ENCODE results near the gene CIP2A.
A peak's percentile ranks its signal among the peaks of the same experiment; 100 is the strongest.
"Not testable (repeated sequence)": the region's sequence is repeated elsewhere in the genome, so short reads cannot be mapped to it uniquely, and the experiment has no call there.

The CIP2A gene

DNA sequence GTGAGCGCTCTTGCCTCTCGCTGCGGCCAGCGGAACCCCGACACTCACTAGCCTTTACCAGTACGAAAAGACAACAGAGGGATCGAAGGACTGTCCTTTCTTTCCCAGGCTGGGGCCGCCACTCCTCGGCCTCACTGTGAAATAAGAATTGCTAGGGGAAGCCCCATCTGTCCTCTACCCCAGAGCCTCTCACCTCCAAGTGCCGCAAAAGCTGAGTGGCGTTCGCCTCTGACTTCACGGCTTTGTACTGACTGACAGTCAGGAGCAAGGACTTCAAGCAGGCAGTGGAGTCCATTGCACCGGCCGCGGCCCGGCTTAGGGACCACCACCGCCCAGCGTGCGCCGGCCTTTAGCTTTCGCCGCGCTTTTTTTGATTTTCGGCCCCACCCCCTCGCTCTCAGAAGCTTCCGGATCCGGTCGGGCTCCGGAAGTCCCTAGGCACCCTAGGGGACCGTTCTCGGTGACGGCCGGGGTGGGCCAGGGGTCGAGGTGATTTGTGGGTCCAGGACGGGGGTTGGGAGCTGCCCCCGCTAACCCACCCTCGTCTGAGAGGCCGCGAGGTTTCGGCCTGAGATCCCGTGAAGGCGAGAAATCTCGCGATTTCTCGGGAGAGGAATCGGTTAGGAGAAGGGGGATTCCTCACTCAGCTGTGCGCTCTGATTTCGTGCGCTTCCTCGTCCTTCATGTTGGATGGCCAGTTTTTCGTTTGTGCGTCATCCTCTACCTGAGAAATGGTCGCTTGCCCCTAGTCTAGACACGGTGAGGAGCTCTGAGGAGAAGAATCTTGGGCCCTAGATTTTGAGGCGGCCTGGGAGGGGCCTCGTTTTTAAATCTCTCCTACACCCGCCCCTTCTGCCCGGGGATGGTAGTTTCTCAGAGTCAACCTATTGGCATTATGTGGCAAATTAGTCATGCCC, at the start of gene CIP2A, which contains the start of gene DZIP3:
Gene CIP2A, minus strand, starts transcription at position 358 of the 917 bp plus-strand sequence. Its CDS starts 63 bp downstream, at position 295.
Gene DZIP3, plus strand, starts transcription at position 642 of the 917 bp plus-strand sequence. CDS start 15,685 bp downstream, outside the sequence.
- peak; percentile 84 for DNase-seq (ENCODE audit: low spot score)

DNA sequence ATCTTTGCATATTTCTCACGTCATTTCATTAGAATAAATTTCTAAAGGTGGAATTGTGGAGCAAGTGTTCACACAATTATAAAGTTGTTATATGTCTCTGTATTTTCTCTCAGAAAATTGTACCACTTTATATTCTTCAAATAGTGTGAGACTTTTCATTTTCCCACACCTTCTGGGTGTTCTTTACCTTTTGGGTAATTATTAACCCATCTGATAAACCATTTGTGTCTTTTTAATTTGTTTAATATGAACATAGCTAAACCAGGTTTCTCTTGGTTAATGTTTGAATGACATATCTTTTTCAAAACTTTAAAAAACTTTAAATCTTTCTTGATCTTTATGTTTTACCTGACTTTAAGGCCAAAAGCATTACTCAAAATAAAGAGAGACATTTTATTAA, 40.7 kb upstream of the CIP2A start:
- DNase-seq (ENCODE audit: low spot score), result no peak

DNA sequence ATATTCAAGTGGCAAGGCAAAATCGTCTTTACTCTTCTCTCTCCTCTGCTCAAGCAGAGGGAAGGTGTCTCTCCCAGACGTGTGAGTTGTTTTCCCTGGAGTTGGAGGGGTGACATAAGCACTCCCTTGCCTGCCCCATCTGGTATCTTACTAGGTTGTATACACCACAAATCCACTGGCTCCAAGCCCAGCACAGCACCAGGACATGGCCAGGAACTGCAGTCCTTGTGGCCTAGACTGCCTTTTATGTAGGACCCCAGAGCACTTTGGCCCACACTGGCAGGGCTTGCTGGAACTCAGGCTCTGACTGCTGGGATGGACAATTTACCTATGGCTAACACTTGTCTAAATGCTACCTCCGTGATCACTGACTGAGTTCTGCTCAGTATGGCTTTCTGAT, 34.3 kb upstream of the CIP2A start:
- no peak for DNase-seq (ENCODE audit: low spot score)

DNA sequence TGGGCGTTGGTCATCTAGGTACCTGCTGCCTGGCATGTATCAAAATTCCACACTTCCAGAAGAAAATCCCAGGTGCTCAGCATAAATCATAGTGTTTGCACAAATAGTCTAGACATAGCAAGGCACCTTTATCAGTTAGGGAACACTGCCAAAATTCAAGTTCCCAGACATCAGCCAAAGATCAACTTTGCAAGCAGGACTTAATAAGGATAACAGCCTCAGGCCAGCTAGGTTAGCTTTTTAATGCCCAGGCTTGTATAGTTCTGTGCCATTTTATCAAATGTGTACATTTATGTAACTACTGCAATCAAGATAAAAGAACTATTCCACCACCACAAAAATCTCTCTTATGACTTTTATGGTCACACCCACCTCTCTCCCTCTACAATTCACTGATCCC, 31.0 kb upstream of the CIP2A start:
- no peak for DNase-seq (ENCODE audit: low spot score)

DNA sequence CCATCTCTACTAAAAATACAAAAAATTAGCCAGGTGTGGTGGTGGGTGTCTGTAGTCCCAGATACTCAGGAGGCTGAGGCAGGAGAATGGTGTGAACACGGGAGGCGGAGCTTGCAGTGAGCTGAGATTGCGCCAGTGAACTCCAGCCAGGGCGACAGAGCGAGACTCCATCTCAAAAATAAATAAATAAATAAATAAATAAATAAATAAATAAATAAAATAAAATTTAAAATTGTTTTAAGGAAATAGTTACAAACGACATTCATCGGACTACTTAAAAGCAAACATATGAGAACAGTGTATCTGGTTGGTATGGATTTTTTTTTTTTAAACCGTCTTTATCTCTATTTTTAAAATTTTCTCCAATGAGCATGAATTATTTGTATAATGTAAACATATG, 26.9 kb upstream of the CIP2A start:
- not testable (repeated sequence) for DNase-seq (ENCODE audit: low spot score)

DNA sequence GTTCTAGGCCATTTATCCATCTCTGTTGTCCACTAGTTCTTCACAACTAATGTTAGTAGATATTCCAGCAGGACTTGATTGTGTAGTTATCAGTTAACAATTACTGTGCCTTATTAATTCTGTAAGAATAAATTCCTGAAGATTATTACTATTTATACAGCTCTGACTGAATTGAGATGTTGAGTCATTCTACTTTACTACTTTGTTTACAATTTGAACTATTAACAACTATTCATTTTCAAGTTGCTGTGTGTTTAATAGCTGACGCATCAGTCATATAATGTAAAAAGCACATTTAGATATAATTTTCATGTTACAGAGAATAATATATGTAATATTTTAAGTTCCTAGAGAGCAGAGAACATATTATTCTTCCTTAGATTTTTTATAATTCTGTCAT, 21.4 kb upstream of the CIP2A start:
- DNase-seq (ENCODE audit: low spot score), result no peak

DNA sequence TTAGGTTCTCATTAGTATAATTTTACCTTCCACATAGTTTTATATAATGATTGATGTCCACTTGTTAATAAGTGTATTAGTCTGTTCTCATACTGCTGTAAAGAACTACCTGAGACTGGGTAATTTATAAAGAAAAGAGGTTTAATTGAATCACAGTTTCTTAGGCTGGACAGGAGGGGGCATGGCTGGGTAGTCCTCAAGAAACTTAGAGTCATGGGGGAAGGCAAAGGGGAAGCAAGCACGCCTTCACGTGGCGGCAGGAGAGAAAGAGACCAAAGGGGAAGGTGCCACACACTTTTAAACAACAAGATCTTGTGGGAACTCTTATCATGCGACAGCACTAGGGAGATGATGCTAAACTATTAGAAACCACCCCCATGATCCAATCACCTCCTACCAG, 19.5 kb upstream of the CIP2A start:
- no peak for DNase-seq (ENCODE audit: low spot score)

DNA sequence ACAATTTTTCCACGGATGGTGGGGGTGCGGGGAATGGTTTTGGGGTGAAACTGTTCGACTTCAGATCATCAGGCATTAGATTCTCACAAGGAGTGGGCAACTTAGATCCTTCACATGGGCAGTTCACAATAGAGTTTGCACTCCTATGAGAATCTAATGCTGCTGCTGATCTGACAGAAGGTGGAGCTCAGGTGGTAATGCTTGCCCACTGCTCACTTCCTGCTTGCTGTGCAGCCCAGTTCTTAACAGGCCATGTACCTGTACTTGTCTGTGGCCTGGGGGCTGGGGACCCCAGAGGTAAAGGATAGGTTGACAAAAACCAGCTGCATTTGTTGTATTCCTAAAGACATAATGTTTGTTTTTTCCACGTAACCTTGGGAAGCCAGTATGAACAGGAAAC, 16.3 kb upstream of the CIP2A start:
- DNase-seq (ENCODE audit: low spot score), result no peak

DNA sequence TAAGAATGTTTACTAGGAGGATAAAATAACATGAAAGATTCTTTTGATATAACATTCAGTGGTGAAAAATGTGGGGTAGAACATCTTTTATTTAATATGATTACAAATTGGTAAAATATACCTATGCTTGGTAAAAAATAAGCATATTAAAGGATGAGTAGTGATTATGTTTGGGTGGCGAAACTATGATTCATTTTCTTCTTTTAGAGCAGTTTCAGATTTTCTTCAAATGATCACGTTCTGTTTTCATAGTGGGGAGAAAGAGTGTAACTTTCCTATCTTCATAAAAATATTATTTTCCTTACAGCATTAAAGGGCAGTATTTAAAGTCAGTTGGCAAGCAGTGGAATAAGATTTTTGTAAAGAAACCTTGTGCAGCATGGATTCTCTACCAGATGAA, 15.8 kb upstream of the CIP2A start:
- DNase-seq (ENCODE audit: low spot score), result no peak

DNA sequence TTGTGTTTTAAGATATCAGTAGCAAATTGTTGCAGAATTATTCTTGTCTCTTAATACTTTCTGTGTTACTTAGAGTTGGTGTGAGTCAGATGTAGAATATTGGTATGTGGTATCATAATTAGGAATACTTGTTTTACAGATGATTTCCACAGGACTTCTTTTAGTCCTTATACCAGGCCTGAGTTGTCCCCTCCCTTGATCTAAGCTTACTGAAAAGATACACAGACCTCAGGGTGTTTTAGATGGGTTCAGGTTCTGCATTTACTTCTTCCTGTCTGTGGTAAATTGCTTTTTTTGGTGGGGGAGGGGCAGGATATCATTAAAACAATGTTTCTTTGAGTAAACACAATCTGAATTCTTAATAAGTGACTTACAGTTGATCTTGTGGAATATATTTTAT, 14.5 kb upstream of the CIP2A start:
- DNase-seq (ENCODE audit: low spot score), result no peak

DNA sequence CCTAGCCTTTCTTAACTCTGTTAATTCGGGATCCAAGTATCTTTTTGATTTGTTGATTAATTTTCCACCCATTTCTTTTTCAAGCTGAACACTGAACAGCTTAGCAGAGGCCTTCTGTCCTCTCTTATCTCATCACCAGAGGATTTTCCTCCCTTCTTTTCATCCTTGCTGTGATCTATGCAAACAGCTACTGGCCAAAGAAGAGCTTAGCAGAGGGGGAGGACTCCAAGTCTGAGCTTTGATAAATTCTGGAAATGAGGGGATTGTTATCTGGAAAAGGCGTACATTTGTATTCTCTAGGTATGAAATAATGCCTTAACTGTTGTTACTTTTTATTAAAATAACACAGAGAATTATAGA, 13.7 kb upstream of the CIP2A start:
- DNase-seq (ENCODE audit: low spot score), result no peak

DNA sequence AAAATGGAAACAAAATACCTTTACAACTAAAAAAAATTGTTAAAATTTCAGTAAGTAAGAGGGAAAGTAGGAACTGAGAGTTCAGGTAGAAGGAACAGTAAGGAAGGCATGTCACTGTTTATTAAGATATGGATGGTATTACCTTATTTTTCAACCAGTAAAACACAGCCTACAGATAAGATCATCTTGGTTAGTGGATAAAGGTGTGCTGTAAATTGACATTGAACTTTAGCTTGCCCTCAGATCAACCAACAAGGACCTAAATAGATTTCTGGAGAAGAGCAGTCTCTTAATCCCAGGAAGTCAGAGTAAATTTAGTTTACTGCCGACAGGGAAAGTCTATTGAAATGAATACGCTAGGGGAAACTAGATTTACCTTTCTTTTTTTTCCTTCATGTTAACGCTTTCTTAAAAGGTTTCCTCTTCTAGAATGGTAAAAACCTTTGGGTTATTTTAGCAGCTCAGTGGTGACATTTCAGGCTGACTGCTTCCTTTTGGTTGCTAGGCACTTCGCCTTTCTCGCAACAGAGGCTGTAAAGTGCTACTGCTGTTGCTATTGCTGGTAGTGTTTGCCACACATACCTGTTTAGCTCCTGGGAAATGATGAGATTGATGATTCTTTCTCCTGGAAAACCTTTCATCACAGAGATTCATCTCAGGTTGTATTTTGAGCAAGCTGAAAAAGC, 13.2 kb upstream of the CIP2A start:
- DNase-seq (ENCODE audit: low spot score), result peak; percentile 72

DNA sequence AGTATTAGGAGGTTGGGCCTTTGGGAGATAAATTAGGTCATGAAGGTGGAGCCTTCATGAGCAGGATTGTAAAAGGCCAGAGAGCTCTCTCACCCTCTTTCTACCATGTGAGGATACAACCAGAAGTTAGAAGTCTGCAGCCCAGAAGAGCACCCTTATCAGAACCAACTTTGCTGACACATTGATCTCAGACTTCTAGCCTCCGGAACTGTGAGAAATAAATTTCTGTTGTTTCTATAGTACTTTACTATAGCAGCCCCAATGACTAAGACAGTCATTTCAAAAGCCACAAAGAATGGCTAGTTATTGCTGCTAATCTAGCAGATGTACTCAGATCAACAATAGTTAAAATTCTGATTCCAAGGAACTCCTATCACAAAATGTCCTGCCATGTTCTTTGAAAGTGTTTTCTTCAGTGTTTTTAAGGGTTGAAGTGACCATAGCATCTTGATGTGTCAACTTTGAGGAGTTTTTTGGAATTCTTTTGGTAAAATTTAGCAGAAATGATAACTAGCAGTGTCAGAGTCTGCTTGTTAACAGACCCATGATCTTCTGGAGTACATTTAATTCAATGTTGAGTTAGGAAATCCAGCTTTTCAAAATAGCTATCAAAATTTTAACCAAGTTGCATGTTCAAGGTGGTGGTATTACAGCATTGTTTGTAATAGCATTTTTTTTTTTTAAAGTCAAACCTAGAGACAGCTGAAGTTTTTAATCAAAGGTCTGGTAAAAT, 10.6 kb upstream of the CIP2A start:
- DNase-seq (ENCODE audit: low spot score), result no peak

DNA sequence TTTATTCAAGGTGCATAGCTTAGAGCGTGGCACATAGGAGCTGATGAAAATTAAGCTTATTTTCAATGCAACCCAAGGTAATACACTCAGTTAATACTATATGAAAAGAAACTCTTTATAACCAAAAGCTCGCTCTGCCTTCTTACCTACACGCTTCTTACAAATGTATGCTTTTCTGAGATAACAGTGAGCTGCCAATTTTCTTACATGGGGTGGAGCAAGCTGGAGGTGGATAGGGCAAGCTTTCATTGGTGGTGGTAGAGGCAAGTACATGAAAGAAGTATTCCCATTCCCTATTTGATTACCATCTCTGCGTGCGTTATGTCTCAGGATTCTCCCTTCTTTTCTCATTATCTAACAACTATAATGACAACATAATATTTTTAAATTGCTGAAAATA, 9.1 kb upstream of the CIP2A start:
- DNase-seq (ENCODE audit: low spot score), result no peak

DNA sequence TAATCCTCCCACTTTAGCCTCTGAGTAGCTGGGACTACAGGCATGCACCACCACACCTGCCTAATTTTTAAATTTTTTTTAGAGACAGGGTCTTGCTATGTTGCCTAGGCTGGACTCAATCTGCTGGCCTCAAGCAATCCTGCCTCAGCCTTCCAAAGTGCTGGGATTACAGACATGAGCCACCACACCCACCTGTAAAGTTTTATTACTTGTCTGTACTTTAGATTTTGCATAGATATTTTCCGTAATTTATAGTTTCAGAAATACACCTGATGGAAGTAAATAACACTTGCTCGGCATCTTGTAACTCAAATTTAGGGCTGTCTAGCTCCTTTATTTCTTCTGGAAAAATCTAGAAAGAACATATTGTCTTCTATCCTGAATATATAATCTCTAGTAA, 6.1 kb upstream of the CIP2A start:
- no peak for DNase-seq (ENCODE audit: low spot score)

DNA sequence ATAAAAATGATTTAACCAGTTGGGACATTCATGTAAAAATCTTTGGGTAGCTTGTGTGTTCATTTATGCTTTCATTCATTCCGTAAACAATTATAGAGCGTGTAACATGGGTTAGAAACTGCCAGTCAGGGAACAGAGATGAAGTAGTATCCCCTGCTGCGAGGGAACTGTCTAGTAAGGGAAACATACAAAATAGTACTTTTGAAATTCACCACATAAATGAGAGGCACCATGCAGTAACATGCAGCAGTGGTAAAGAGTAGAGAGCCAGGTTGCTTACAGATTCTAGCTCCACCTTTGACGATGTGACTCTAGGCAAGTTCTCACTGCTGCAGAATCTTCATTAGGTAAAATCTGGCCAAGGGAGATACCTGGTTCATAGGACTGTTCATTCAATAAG, 1.2 kb upstream of the CIP2A start:
- DNase-seq (ENCODE audit: low spot score), result no peak

DNA sequence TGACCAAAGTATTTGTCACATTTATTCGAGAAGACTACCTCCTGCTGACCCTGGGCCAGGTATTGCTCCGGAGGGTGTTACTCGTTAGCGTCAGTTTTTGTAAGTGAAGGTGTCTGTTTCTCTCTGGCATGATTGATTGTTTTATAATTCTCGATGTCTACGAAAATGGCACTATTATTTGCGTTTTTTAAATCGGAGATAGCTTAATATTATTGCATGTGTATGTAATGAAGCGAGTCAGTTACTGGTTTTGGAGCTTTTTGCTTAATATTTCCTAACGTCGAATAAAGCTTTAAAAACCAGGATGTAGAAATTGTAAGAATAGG, 723 bp upstream of the CIP2A start:
- DNase-seq (ENCODE audit: low spot score), result no peak

DNA sequence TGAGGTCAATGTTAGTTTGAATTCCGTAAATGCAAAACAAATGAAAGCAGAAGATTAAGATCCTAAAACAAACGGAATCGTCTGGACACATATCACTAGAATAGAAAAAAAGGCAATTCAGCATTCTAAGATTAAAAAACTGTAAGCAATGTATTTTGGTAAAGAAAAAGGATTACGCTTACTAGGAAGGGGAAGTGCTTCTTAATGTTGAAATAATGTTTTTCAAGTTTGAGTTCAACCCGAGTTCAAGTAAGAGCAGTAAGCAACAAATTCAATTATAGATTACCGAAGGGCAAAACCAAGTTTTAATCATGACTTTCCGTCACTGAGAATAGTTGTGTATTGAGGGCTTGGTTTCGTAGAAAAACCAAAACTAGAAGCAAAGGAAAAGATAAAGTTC, 637 bp downstream of the CIP2A start:
- no peak for DNase-seq (ENCODE audit: low spot score)

DNA sequence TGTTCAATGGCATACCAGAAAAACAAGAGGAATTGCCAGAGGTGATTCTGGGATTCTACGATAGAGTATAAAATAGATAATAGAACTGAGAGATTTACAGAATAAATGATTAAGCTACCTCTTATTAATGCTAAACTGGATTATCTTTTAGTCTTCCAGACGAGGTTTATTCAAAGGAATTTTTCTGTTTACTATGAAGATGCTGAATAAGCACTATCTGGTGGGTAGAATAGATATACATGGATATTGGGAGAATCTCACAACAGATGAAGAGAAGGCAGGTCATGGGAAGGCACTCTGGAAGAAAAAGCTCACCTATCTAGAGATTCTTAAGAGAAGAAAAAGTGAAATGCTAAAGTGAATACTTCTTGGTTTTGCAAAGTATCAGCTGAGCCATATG, 11.2 kb downstream of the CIP2A start:
- no peak for DNase-seq (ENCODE audit: low spot score)

DNA sequence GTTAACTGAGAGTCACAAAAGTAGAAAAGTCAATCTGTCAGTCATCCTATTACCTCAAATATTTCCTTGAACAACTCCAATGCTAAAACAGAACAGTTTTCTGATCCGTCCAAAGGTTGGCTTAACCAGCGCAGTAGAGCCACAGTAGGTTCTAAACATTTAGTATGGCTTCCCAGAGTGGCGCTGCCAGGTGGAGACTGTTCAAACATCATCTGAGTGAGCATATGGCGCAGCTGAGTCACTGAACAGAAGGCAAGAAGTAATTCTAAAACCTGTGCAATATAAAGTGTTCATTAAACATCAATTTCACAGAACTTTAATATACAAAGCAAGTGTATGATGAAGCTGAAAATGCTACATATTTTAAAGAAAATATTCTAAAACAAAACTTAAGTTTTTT, 19.9 kb downstream of the CIP2A start:
- DNase-seq (ENCODE audit: low spot score), result peak; percentile 59

DNA sequence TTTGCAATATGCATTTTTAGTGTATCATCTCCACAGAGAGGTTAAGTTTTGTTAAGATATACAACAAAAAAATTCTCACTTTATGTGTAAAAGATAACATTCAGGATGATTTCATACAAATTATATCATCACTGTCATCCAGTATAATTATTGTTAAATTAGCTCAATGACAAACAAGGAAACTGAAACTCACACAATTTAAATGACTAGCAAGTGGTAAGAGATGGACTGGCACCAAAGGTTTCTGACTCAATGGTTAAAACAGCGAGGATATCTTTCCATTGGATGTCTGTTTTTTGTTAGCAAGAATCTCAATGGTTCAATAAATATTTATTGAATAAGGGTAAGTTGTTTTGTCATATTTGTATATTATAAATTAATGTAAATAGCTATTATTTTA, 22.6 kb downstream of the CIP2A start:
- no peak for DNase-seq (ENCODE audit: low spot score)

DNA sequence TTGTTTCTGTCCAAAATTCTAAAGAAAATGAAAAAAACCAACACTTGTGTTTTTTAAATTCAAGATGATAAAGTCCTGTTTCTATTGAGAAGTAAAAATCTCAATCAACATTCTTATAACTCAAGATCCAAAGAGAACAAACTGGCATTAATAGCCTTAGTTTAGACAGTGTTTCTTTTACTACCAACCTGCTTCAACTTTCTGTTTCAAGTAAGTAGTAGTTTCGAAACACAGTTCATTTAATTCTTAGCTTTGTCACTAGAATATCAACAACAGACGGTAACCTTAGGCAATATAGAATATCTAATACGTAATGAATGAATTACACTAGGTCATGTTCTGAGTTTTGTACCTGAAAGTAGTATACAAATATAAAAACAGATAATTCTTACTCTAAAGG, 23.7 kb downstream of the CIP2A start:
- DNase-seq (ENCODE audit: low spot score), result no peak

DNA sequence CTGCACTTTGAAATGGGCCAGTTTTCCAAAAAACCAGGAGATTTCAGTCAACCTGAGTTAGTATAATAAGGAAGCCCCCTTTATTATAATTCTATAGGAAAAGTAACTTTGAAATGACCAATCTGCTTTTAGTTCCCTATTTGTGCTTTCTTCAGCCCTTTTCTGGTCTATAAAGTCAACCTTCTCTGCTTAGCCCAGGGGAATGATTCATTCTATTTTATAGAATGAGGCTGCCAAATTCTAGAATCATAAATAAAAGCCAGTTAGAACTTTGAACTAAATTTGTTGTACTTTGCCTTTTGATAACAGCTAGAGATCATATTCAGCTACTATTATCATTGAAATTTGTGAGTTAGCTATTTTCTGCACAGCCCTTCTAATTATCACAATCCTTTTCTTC, 24.7 kb downstream of the CIP2A start:
- DNase-seq (ENCODE audit: low spot score), result no peak
